ENCODE measurements around the gene RASAL2. TPM values are rescaled to one million over a fixed set of nuclear protein-coding genes. Genes with fewer than 3 reads are reported as not detected.
A peak's percentile ranks its signal among the peaks of the same experiment; 100 is the strongest.

Gene RASAL2
- total and polyA plus RNA-seq, 10 donors, result 0.42 to 24.4 (median 14.6) TPM

DNA sequence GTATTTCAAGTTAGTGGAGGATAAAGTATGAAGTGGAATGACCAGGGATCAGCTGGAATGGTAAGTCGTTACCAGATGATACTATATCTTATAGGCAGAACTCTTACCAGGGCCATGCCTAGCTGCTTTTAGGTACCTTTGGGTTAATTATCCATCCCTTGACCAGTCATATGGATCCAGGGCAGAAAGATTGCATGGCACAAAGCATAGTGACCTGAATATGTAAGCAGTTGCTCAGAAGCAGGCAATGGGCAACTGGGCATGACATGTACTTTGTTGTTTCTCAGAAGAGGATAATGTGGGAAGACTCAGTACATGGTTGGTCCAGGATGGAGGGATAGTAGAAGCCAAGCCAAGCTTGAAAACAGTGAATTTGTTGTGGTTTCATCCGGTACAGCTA, 315.6 kb downstream of the RASAL2 start:
- Histone ChIP-seq H3K27me3 (replicated peaks in 1 of 7) (no peaks in the 10 kb centered on the region), H3K4me3 (no peak overlapping the region), H3K9me3 (peaks cover 0 to 3% (median 0%) of the 10 kb centered on the region in 8 donors), H3K36me3 (no peaks in the 10 kb centered on the region), H3K4me1 (peaks cover 0 to 12% (median 0%) of the 10 kb centered on the region in 6 donors), H3K27ac (no peak overlapping the region)
- TF ChIP-seq, protein P1, sequence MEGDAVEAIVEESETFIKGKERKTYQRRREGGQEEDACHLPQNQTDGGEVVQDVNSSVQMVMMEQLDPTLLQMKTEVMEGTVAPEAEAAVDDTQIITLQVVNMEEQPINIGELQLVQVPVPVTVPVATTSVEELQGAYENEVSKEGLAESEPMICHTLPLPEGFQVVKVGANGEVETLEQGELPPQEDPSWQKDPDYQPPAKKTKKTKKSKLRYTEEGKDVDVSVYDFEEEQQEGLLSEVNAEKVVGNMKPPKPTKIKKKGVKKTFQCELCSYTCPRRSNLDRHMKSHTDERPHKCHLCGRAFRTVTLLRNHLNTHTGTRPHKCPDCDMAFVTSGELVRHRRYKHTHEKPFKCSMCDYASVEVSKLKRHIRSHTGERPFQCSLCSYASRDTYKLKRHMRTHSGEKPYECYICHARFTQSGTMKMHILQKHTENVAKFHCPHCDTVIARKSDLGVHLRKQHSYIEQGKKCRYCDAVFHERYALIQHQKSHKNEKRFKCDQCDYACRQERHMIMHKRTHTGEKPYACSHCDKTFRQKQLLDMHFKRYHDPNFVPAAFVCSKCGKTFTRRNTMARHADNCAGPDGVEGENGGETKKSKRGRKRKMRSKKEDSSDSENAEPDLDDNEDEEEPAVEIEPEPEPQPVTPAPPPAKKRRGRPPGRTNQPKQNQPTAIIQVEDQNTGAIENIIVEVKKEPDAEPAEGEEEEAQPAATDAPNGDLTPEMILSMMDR (IDR thresholded peaks at IDR 0.05 in 8 of 11, conservative IDR thresholded peaks at IDR 0.05 in 3 of 11), result no peak
- TF ChIP-seq POLR2A (IDR thresholded peaks at IDR 0.05) (no peak), POLR2AphosphoS5 (IDR thresholded peaks at IDR 0.05) (no peak)
- intact Hi-C loops (cut with DNase I; ENCODE audit: low total_unique reads), result no loop called here
- 68 to 99% (median 91%) methylated on average over 2 of the region's 2 CpGs for WGBS, 5 donors
- no peak for DNase-seq

DNA sequence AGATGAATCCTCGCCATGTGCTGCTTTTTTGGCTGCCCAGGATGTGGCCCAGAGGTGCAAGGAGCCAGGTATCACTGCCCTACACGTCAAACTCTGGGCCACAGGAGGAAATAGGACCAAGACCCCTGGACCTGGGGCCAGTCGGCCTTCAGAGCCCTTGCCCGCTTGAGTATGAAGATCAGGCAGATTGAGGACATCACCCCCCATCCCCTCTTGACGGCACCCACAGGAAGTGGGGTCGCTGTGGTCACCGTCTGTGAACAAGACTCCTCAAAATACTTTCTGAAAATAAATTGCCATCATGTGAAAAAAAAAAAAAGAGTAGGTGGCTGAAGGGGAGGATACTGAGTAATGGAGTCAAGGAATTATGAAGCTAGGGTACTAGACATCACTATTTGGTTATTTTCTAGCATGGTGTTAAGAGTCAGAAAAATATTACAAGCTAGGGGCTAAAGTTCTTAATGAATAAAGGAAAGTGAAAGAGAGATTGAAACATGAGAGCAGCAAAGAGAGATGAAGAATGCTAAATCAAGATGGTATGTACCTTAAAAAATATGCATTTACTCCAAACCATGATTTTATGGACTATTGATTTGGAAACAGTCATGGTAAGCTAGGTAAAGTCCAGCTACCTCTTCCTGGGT, 318.0 kb downstream of the RASAL2 start:
- 44 to 61% (median 56%) methylated on average over 7 of the region's 7 CpGs for WGBS, 5 donors
- intact Hi-C loops (cut with DNase I; ENCODE audit: low total_unique reads), result no loop called here
- Histone ChIP-seq H3K27me3 (replicated peaks in 1 of 7) (no peaks in the 10 kb centered on the region), H3K4me1 (peaks cover 0 to 12% (median 0%) of the 10 kb centered on the region in 6 donors), H3K36me3 (no peaks in the 10 kb centered on the region), H3K4me3 (no peak overlapping the region), H3K27ac (peak overlapping the region in 2 of 8 donors; percentile 22 to 23), H3K9me3 (peaks cover 0 to 19% (median 4%) of the 10 kb centered on the region in 8 donors)
- TF ChIP-seq, protein P1 (IDR thresholded peaks at IDR 0.05 in 8 of 11, conservative IDR thresholded peaks at IDR 0.05 in 3 of 11), result no peak
- TF ChIP-seq POLR2AphosphoS5 (IDR thresholded peaks at IDR 0.05), result no peak
- no peak for TF ChIP-seq POLR2A (IDR thresholded peaks at IDR 0.05)
- DNase-seq, result no peak

DNA sequence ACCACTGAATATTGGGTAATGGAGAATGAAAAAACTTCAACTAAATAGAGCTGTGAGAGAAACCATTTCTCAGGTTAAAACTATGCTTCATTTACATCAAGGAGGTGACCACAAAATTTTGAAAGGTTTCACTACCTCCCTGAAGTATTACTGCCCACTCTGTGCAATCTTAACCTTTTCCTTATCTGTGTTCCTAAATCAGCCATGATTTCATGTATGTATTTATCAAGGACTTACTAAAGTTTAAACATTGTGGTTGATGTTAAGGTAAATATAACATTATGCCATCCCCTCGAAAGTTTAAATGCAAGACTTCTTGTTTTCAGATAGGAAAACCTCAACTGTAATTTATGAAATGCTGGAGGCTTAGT, 318.5 kb downstream of the RASAL2 start:
- H3K36me3 ChIP-seq, result no peaks in the 10 kb centered on the region
- no peak for DNase-seq
- no peaks in the 10 kb centered on the region for H3K27me3 ChIP-seq (replicated peaks in 1 of 7)
- TF ChIP-seq, protein P1 (IDR thresholded peaks at IDR 0.05 in 8 of 11, conservative IDR thresholded peaks at IDR 0.05 in 3 of 11), result no peak
- no peak for TF ChIP-seq POLR2AphosphoS5 (IDR thresholded peaks at IDR 0.05)
- no peak for TF ChIP-seq POLR2A (IDR thresholded peaks at IDR 0.05)
- H3K4me1 ChIP-seq, result peaks cover 0 to 12% (median 0%) of the 10 kb centered on the region in 6 donors
- H3K9me3 ChIP-seq, result peaks cover 0 to 20% (median 6%) of the 10 kb centered on the region in 8 donors
- WGBS, 5 donors, result 38 to 57% (median 47%) methylated on average over 1 of the region's 1 CpG
- H3K27ac ChIP-seq, result peak overlapping the region in 2 of 8 donors; percentile 22 to 23
- no peak overlapping the region for H3K4me3 ChIP-seq
- intact Hi-C loops (cut with DNase I; ENCODE audit: low total_unique reads), result no loop called here

DNA sequence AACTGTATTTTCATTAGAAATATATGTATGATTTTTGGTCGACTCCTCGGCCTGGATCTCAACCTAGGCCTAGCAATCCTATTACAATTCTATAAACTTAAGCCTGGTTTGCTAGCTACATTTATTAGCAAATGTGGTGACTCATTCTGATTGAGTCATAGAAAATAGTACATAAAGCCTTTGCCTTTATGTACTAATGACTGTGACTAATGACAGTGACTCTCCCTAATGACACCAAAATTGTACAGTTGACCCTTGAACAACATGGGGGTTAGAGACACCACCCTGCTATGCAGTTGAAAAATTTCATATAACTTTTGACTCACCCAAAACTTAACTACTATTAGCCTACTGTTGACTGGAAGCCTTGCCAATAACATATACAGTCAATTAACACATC, 324.0 kb downstream of the RASAL2 start:
- WGBS, 5 donors, result 92 to 100% (median 98%) methylated on average over 2 of the region's 2 CpGs
- H3K4me3 ChIP-seq, result no peak overlapping the region

More for the DNA sequence above, 324.0 kb downstream of the RASAL2 start:
- intact Hi-C loops (cut with DNase I; ENCODE audit: low total_unique reads), result no loop called here
- Histone ChIP-seq H3K9me3 (peaks cover 0 to 20% (median 6%) of the 10 kb centered on the region in 8 donors), H3K4me1 (peaks cover 0 to 9% (median 0%) of the 10 kb centered on the region in 6 donors), H3K27ac (no peak overlapping the region), H3K36me3 (no peaks in the 10 kb centered on the region), H3K27me3 (replicated peaks in 1 of 7) (no peaks in the 10 kb centered on the region)
- TF ChIP-seq POLR2A (IDR thresholded peaks at IDR 0.05), result no peak
- TF ChIP-seq, protein P1 (IDR thresholded peaks at IDR 0.05 in 8 of 11, conservative IDR thresholded peaks at IDR 0.05 in 3 of 11), result no peak
- TF ChIP-seq POLR2AphosphoS5 (IDR thresholded peaks at IDR 0.05), result no peak
- DNase-seq, result no peak

Measured in spleen (tissue), 11 donors.